Measurements from ENCODE around the gene RNF115.

DNA sequence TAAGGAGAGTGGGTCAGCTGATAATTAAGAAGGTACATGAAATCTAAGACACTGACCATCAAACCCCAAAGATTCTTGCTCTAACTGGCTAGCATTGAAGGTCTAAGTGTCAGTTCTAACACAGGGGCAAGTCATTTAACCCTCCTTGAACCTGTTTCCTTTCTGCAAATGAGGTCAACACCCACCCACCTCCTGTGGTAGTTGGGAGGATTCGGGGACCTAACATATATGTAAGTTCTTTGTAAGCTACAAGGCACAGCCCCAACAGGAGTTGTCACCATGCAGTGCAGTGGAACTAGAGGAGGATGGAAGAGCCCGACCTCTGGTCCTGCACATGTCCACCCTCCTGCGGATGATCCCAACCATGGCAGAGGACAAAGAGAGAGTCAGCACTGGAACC lies 23.9 kb upstream of the RNF115 start:
- no peak for TF ChIP-seq POLR2A (IDR thresholded peaks at IDR 0.05)
- TF ChIP-seq, protein P1, sequence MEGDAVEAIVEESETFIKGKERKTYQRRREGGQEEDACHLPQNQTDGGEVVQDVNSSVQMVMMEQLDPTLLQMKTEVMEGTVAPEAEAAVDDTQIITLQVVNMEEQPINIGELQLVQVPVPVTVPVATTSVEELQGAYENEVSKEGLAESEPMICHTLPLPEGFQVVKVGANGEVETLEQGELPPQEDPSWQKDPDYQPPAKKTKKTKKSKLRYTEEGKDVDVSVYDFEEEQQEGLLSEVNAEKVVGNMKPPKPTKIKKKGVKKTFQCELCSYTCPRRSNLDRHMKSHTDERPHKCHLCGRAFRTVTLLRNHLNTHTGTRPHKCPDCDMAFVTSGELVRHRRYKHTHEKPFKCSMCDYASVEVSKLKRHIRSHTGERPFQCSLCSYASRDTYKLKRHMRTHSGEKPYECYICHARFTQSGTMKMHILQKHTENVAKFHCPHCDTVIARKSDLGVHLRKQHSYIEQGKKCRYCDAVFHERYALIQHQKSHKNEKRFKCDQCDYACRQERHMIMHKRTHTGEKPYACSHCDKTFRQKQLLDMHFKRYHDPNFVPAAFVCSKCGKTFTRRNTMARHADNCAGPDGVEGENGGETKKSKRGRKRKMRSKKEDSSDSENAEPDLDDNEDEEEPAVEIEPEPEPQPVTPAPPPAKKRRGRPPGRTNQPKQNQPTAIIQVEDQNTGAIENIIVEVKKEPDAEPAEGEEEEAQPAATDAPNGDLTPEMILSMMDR (IDR thresholded peaks at IDR 0.05): no peak
